Measurements from ENCODE around the gene MAST3. TPM values are rescaled to one million over a fixed set of nuclear protein-coding genes. Genes with fewer than 3 reads are reported as not detected.

The MAST3 gene
- total RNA-seq, 1 experiment from 2014 or later, result 10.4 TPM

DNA sequence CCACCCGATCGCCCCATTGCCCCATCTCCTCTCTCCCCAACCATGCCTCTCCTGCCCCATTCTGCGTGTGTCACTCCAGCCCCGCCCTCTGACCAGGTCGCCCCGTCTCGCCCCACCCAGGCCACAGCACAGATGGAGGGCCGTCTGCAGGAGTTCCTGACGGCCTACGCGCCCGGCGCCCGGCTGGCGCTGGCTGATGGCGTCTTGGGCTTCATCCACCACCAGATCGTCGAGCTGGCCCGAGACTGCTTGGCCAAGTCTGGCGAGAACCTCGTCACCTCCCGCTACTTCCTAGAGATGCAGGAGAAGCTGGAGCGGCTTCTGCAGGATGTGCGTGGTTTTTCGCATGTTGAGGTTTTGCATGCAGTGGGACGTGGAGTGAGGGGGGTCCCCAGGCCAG lies 26.2 kb downstream of the MAST3 start:
- H3K27ac Mint-ChIP-seq, result no peak overlapping the region
- H3K4ac ChIP-seq (ENCODE audit: low read depth, low read length), result no peak overlapping the region
- H3T11ph ChIP-seq (ENCODE audit: low read length), result no peak overlapping the region
- H3K9me3 ChIP-seq (ENCODE audit: control insufficient read depth, low read depth, low read length), result no peaks in the 10 kb centered on the region
- H2BK20ac ChIP-seq (ENCODE audit: low read depth, low read length, poor library complexity, severe bottlenecking), result no peak overlapping the region
- no peaks in the 10 kb centered on the region for H3K27me3 ChIP-seq (ENCODE audit: insufficient read depth, low read length)
- peaks cover 17% of the 10 kb centered on the region in 2 experiments for H3K4me1 Mint-ChIP-seq
- no peak overlapping the region for H3K4me2 ChIP-seq (ENCODE audit: insufficient read depth, insufficient read length, low read length)
- H4K5ac ChIP-seq (ENCODE audit: insufficient read length, low read depth, low read length), result no peak overlapping the region
- no peaks in the 10 kb centered on the region for H3K79me1 ChIP-seq (ENCODE audit: insufficient read depth, low read depth, low read length, poor library complexity, severe bottlenecking)
- H3K9ac ChIP-seq (ENCODE audit: extremely low read depth, insufficient read length, low read length), result no peak overlapping the region
- H4K20me1 ChIP-seq (ENCODE audit: control insufficient read depth, insufficient read depth, insufficient read length), result peaks cover 4% of the 10 kb centered on the region
- H3K27me3 Mint-ChIP-seq (ENCODE audit: low read depth), result peaks cover 4% of the 10 kb centered on the region; the same call in 1 of the 2 replicates
- H3K36me3 Mint-ChIP-seq (ENCODE audit: insufficient read depth in 1 of 3, low read depth in 3 of 3), result peaks cover 8 to 34% (median 31%) of the 10 kb centered on the region in 3 experiments; a peak in 6 of 7 replicates
- no peak overlapping the region for H2BK15ac ChIP-seq (ENCODE audit: low read depth, low read length)
- H2BK120ac ChIP-seq (ENCODE audit: low read depth, low read length, poor library complexity, severe bottlenecking), result no peak overlapping the region
- H2AFZ ChIP-seq (ENCODE audit: low read length), result no peak overlapping the region
- no peak overlapping the region for H2BK12ac ChIP-seq (ENCODE audit: insufficient read length, low read depth, low read length)
- H4K91ac ChIP-seq (ENCODE audit: insufficient read length, low read depth, low read length), result no peak overlapping the region
- no peaks in the 10 kb centered on the region for H3K9me3 Mint-ChIP-seq
- no peak overlapping the region; a peak in 1 of 5 replicates for H3K4me3 Mint-ChIP-seq
- H4K8ac ChIP-seq (replicated peaks; ENCODE audit: insufficient read length, low read depth, low read length), result no peak overlapping the region
- H3K4me1 ChIP-seq (ENCODE audit: insufficient read depth, low read length), result no peaks in the 10 kb centered on the region; the same call in 1 of the 2 replicates
- no peak overlapping the region for H2BK5ac ChIP-seq (ENCODE audit: insufficient read length, low read length)
- no CpG with 5 or more reads among the region's 26 CpGs for WGBS (ENCODE audit: extremely low coverage, insufficient read length, low lambda C conversion rate)
- TF ChIP-seq, protein P1, sequence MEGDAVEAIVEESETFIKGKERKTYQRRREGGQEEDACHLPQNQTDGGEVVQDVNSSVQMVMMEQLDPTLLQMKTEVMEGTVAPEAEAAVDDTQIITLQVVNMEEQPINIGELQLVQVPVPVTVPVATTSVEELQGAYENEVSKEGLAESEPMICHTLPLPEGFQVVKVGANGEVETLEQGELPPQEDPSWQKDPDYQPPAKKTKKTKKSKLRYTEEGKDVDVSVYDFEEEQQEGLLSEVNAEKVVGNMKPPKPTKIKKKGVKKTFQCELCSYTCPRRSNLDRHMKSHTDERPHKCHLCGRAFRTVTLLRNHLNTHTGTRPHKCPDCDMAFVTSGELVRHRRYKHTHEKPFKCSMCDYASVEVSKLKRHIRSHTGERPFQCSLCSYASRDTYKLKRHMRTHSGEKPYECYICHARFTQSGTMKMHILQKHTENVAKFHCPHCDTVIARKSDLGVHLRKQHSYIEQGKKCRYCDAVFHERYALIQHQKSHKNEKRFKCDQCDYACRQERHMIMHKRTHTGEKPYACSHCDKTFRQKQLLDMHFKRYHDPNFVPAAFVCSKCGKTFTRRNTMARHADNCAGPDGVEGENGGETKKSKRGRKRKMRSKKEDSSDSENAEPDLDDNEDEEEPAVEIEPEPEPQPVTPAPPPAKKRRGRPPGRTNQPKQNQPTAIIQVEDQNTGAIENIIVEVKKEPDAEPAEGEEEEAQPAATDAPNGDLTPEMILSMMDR (conservative IDR thresholded peaks at IDR 0.05), result no peak
- no peak overlapping the region for H3K56ac ChIP-seq (ENCODE audit: insufficient read length, low read depth, low read length)
- H3K23me2 ChIP-seq (ENCODE audit: insufficient read length, low read depth, low read length, poor library complexity, severe bottlenecking), result no peaks in the 10 kb centered on the region
- no peak overlapping the region for H3K14ac ChIP-seq (ENCODE audit: insufficient read depth, low read length)
- no peak overlapping the region for H2AK5ac ChIP-seq (ENCODE audit: insufficient read length, low read length)
- no peak overlapping the region for H3K27ac ChIP-seq (ENCODE audit: insufficient read length, low read depth, low read length)
- no peak for DNase-seq
- no peak overlapping the region for H3K18ac ChIP-seq (ENCODE audit: insufficient read length, low read depth, low read length)
- no peak overlapping the region for H3K23ac ChIP-seq (ENCODE audit: insufficient read length, low read depth, low read length)
- no peaks in the 10 kb centered on the region for H3K79me2 ChIP-seq (ENCODE audit: insufficient read depth, low read length)

Measured in H9 (cell line).